Testis (tissue), 2 donors: ENCODE results near the gene GMDS.

ENCODE experiments used
- POLR2A ChIP-seq: fragments of 450-650 bp; IDR thresholded peaks from one replicate; pipeline ENCODE4 v1.6.1; 2017; ENCODE audit warnings: antibody characterized with exemption, mild to moderate bottlenecking, moderate library complexity
- TF ChIP-seq, protein P1 (sequence below), 3 experiments: fragments of 450-650 bp in 2 of 3; fragments of 200-600 bp in 1 of 3; sonication (generic) in 1 of 3; IDR thresholded peaks; one replicate each; pipeline ENCODE4 v1.5.1; 2016 to 2019; ENCODE audit warnings: antibody characterized with exemption in 3 of 3, mild to moderate bottlenecking in 2 of 3, moderate library complexity in 1 of 3

DNA sequence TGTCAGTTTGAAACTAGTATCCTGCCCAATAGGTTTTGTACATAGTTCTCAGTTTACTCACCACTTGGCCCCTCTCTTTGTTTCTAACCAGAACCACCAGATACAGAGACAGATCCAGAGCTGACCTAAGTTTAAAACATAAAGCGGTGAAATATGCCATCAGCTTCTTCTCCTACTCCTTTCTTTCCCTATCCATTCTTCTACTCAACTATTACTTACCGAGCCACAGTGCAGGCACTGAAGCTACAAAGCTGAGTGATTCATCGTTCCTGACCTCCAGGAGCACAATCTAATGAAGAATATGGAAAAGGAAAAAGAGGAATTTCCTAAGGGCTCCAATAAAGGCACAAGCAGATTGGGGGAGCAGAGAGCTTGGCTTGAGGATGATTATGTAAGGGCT is 349.7 kb downstream of the GMDS start:
- TF ChIP-seq POLR2A = no peak
- TF ChIP-seq, protein P1, sequence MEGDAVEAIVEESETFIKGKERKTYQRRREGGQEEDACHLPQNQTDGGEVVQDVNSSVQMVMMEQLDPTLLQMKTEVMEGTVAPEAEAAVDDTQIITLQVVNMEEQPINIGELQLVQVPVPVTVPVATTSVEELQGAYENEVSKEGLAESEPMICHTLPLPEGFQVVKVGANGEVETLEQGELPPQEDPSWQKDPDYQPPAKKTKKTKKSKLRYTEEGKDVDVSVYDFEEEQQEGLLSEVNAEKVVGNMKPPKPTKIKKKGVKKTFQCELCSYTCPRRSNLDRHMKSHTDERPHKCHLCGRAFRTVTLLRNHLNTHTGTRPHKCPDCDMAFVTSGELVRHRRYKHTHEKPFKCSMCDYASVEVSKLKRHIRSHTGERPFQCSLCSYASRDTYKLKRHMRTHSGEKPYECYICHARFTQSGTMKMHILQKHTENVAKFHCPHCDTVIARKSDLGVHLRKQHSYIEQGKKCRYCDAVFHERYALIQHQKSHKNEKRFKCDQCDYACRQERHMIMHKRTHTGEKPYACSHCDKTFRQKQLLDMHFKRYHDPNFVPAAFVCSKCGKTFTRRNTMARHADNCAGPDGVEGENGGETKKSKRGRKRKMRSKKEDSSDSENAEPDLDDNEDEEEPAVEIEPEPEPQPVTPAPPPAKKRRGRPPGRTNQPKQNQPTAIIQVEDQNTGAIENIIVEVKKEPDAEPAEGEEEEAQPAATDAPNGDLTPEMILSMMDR (IDR thresholded peaks at IDR 0.05) = no peak
